ENCODE data around the gene KNOP1.
"Not testable (repeated sequence)": the region's sequence is repeated elsewhere in the genome, so short reads cannot be mapped to it uniquely, and the experiment has no call there.

Gene KNOP1

GRCh38 chr16:19741354-19741753, 23.3 kb upstream of the KNOP1 start:
- no peak for DNase-seq

- no peak for DNase-seq
These were observed 19.4 kb upstream of the KNOP1 start for GRCh38 chr16:19737306-19738038.

- no peak for DNase-seq
These were observed 17.2 kb upstream of the KNOP1 start for GRCh38 chr16:19735074-19735867.

- no peak for DNase-seq
These were observed 15.5 kb upstream of the KNOP1 start for GRCh38 chr16:19733551-19733950.

- DNase-seq: no peak
These were observed 10.6 kb upstream of the KNOP1 start for GRCh38 chr16:19728636-19728965.

GRCh38 chr16:19722981-19723380, 5.0 kb upstream of the KNOP1 start:
- no peak for DNase-seq

- DNase-seq: no peak
These were observed 4.4 kb upstream of the KNOP1 start for GRCh38 chr16:19722269-19722952.

GRCh38 chr16:19718624-19718965, 568 bp upstream of the KNOP1 start:
- no peak for DNase-seq

GRCh38 chr16:19717314-19717713, 713 bp downstream of the KNOP1 start:
- DNase-seq: no peak

- DNase-seq: not testable (repeated sequence)
These were observed 1.3 kb downstream of the KNOP1 start for GRCh38 chr16:19716728-19717127.

GRCh38 chr16:19716183-19716582, 1.8 kb downstream of the KNOP1 start:
- DNase-seq: no peak

GRCh38 chr16:19715566-19715965, 2.5 kb downstream of the KNOP1 start:
- no peak for DNase-seq

- no peak for DNase-seq
These were observed 4.3 kb downstream of the KNOP1 start for GRCh38 chr16:19713697-19714096.

- DNase-seq: no peak
These were observed 5.5 kb downstream of the KNOP1 start for GRCh38 chr16:19712418-19713058.

- DNase-seq: no peak
These were observed 6.4 kb downstream of the KNOP1 start for GRCh38 chr16:19711643-19712042.

GRCh38 chr16:19710991-19711545, 7.0 kb downstream of the KNOP1 start:
- DNase-seq: no peak

GRCh38 chr16:19710191-19710908, 7.7 kb downstream of the KNOP1 start:
- DNase-seq: no peak

- DNase-seq: no peak
These were observed 8.5 kb downstream of the KNOP1 start for GRCh38 chr16:19709381-19710136.

- DNase-seq: no peak
These were observed 9.5 kb downstream of the KNOP1 start for GRCh38 chr16:19708296-19709205.

- DNase-seq: no peak
These were observed 10.3 kb downstream of the KNOP1 start for GRCh38 chr16:19707569-19708295.
